ENCODE measurements around the gene LMO1. TPM values are rescaled to one million over a fixed set of nuclear protein-coding genes. Genes with fewer than 3 reads are reported as not detected.

The LMO1 gene
- total RNA-seq, 2 experiments from 2014 or later = not detected

- no peak for DNase-seq
- Mint-ChIP-seq H3K4me3 (no peak overlapping the region), H3K4me1 (peaks cover 5% of the 10 kb centered on the region), H3K27ac (no peak overlapping the region), H3K36me3 (ENCODE audit: low read depth) (no peaks in the 10 kb centered on the region), H3K9me3 (no peaks in the 10 kb centered on the region), H3K27me3 (no peaks in the 10 kb centered on the region)
- POLR2A ChIA-PET = no interaction called here
- CTCF ChIA-PET = interaction anchor here (1.0 kb wide), 1 partner anchor 32 kb away, joined by 3 read pairs; the partner anchor contains the start of gene LMO1
Measured at GRCh38 chr11:8231979-8232378, 31.7 kb downstream of the LMO1 start.

GRCh38 chr11:8230921-8231847 lies 32.5 kb downstream of the LMO1 start:
- CTCF ChIA-PET = interaction anchor here (1.0 to 1.3 kb wide), 2 partner anchors 32 to 33 kb away, joined by 3 read pairs; partner anchors contain the start of gene LMO1
- no peaks in the 10 kb centered on the region for H3K36me3 Mint-ChIP-seq (ENCODE audit: low read depth)
- no peak for DNase-seq
- H3K27me3 Mint-ChIP-seq = no peaks in the 10 kb centered on the region
- H3K27ac Mint-ChIP-seq = no peak overlapping the region
- peaks cover 5% of the 10 kb centered on the region for H3K4me1 Mint-ChIP-seq
- H3K4me3 Mint-ChIP-seq = no peak overlapping the region
- no peaks in the 10 kb centered on the region for H3K9me3 Mint-ChIP-seq
- POLR2A ChIA-PET = no interaction called here

- no peak for DNase-seq
- ChIA-PET CTCF (interaction anchor here (0.7 to 1.3 kb wide), 2 partner anchors 12 to 33 kb away, joined by 3 read pairs; partner anchors contain the start of gene LMO1), POLR2A (no interaction called here)
- Mint-ChIP-seq H3K4me3 (no peak overlapping the region), H3K9me3 (no peaks in the 10 kb centered on the region), H3K36me3 (ENCODE audit: low read depth) (no peaks in the 10 kb centered on the region), H3K27me3 (no peaks in the 10 kb centered on the region), H3K4me1 (peaks cover 5% of the 10 kb centered on the region), H3K27ac (no peak overlapping the region)
Measured at GRCh38 chr11:8230178-8230859, 33.4 kb downstream of the LMO1 start.

GRCh38 chr11:8229299-8230177 lies 34.1 kb downstream of the LMO1 start:
- Mint-ChIP-seq H3K36me3 (ENCODE audit: low read depth) (no peaks in the 10 kb centered on the region), H3K4me3 (no peak overlapping the region), H3K27me3 (no peaks in the 10 kb centered on the region), H3K4me1 (no peaks in the 10 kb centered on the region), H3K27ac (no peak overlapping the region), H3K9me3 (no peaks in the 10 kb centered on the region)
- CTCF ChIA-PET = interaction anchor here (0.6 to 1.3 kb wide), 3 partner anchors 13 to 34 kb away, joined by 3 read pairs; partner anchors contain the start of gene LMO1
- no peak for DNase-seq
- POLR2A ChIA-PET = no interaction called here

- POLR2A ChIA-PET = no interaction called here
- no peaks in the 10 kb centered on the region for H3K27me3 Mint-ChIP-seq
Measured at GRCh38 chr11:8228231-8228630, 35.4 kb downstream of the LMO1 start.

GRCh38 chr11:8227156-8228152 lies 36.2 kb downstream of the LMO1 start:
- ChIA-PET POLR2A (no interaction called here), CTCF (interaction anchor here (1.3 kb wide), 1 partner anchor 36 kb away, joined by 4 read pairs; the partner anchor contains the start of gene LMO1)
- no peaks in the 10 kb centered on the region for H3K9me3 Mint-ChIP-seq
- DNase-seq = no peak
- no peaks in the 10 kb centered on the region for H3K36me3 Mint-ChIP-seq (ENCODE audit: low read depth)
- no peaks in the 10 kb centered on the region for H3K4me1 Mint-ChIP-seq
- H3K4me3 Mint-ChIP-seq = no peak overlapping the region
- H3K27me3 Mint-ChIP-seq = no peaks in the 10 kb centered on the region
- no peak overlapping the region for H3K27ac Mint-ChIP-seq

More at GRCh38 chr11:8228231-8228630, 35.4 kb downstream of the LMO1 start:
- Mint-ChIP-seq H3K4me3 (no peak overlapping the region), H3K27ac (no peak overlapping the region), H3K9me3 (no peaks in the 10 kb centered on the region), H3K36me3 (ENCODE audit: low read depth) (no peaks in the 10 kb centered on the region), H3K4me1 (no peaks in the 10 kb centered on the region)
- no peak for DNase-seq
- CTCF ChIA-PET = interaction anchor here (0.6 to 0.8 kb wide), 3 partner anchors 14 to 222 kb away, joined by 3 to 4 read pairs (median 4); no protein-coding TSS in a partner anchor

GRCh38 chr11:8225589-8226036 lies 38.1 kb downstream of the LMO1 start:
- POLR2A ChIA-PET = no interaction called here
- H3K36me3 Mint-ChIP-seq (ENCODE audit: low read depth) = no peaks in the 10 kb centered on the region
- no peak overlapping the region for H3K4me3 Mint-ChIP-seq
- no peaks in the 10 kb centered on the region for H3K9me3 Mint-ChIP-seq
- no peaks in the 10 kb centered on the region for H3K4me1 Mint-ChIP-seq
- no peak overlapping the region for H3K27ac Mint-ChIP-seq
- no peaks in the 10 kb centered on the region for H3K27me3 Mint-ChIP-seq
- peak; percentile 67 for DNase-seq
- CTCF ChIA-PET = no interaction called here

- Mint-ChIP-seq H3K27ac (no peak overlapping the region), H3K36me3 (ENCODE audit: low read depth) (no peaks in the 10 kb centered on the region), H3K27me3 (no peaks in the 10 kb centered on the region), H3K4me1 (no peaks in the 10 kb centered on the region), H3K4me3 (no peak overlapping the region), H3K9me3 (no peaks in the 10 kb centered on the region)
- ChIA-PET CTCF (interaction anchor here (0.6 kb wide), 1 partner anchor 952 kb away, joined by 3 read pairs; no protein-coding TSS in a partner anchor), POLR2A (no interaction called here)
- no peak for DNase-seq
Measured at GRCh38 chr11:8224711-8225110, 39.0 kb downstream of the LMO1 start.

- no peaks in the 10 kb centered on the region for H3K9me3 Mint-ChIP-seq
- CTCF ChIA-PET = no interaction called here
- no peaks in the 10 kb centered on the region for H3K36me3 Mint-ChIP-seq (ENCODE audit: low read depth)
- DNase-seq = no peak
- H3K4me1 Mint-ChIP-seq = no peaks in the 10 kb centered on the region
- POLR2A ChIA-PET = no interaction called here
- no peak overlapping the region for H3K4me3 Mint-ChIP-seq
- no peaks in the 10 kb centered on the region for H3K27me3 Mint-ChIP-seq
- no peak overlapping the region for H3K27ac Mint-ChIP-seq
Measured at GRCh38 chr11:8224161-8224591, 39.5 kb downstream of the LMO1 start.

GRCh38 chr11:8223513-8223900 lies 40.2 kb downstream of the LMO1 start:
- DNase-seq = no peak
- POLR2A ChIA-PET = no interaction called here
- H3K9me3 Mint-ChIP-seq = no peaks in the 10 kb centered on the region
- H3K4me1 Mint-ChIP-seq = no peaks in the 10 kb centered on the region
- H3K4me3 Mint-ChIP-seq = no peak overlapping the region
- CTCF ChIA-PET = no interaction called here
- no peaks in the 10 kb centered on the region for H3K36me3 Mint-ChIP-seq (ENCODE audit: low read depth)
- no peaks in the 10 kb centered on the region for H3K27me3 Mint-ChIP-seq
- no peak overlapping the region for H3K27ac Mint-ChIP-seq

- Mint-ChIP-seq H3K4me3 (no peak overlapping the region), H3K4me1 (no peaks in the 10 kb centered on the region), H3K27me3 (no peaks in the 10 kb centered on the region), H3K27ac (no peak overlapping the region), H3K9me3 (no peaks in the 10 kb centered on the region), H3K36me3 (ENCODE audit: low read depth) (no peaks in the 10 kb centered on the region)
- DNase-seq = no peak
- CTCF ChIA-PET = no interaction called here
- POLR2A ChIA-PET = no interaction called here
Measured at GRCh38 chr11:8222820-8223512, 40.7 kb downstream of the LMO1 start.

Measured in activated CD4-positive, alpha-beta T cell treated with anti-CD3 and anti-CD28 coated beads, Interleukin-2, amount 10 ng/mL, durations not matched to agents 7 days and 5 days (primary cell).